ENCODE results near the gene MEGF11.

The MEGF11 gene

DNA sequence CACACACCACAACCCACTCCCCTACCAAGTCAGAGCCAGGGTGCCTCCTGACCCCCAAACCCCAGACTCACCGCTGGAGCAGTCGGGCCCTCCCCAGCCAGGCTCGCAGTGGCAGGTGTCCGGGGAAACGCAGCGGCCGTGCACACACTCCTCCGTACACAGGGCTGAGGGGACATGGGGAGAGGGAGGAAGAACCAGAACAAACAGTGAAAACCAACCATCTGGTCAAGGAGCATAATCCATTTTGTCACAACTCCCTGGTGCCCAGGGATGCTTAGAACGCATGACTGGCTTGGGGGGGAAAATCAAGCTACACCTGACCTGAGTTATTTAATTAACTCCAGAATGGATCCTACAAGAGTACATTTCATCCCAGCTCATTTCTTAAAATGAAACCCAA lies 159.2 kb downstream of the MEGF11 start:
- no peak for DNase-seq (ENCODE audit: low read depth, low spot score)

DNA sequence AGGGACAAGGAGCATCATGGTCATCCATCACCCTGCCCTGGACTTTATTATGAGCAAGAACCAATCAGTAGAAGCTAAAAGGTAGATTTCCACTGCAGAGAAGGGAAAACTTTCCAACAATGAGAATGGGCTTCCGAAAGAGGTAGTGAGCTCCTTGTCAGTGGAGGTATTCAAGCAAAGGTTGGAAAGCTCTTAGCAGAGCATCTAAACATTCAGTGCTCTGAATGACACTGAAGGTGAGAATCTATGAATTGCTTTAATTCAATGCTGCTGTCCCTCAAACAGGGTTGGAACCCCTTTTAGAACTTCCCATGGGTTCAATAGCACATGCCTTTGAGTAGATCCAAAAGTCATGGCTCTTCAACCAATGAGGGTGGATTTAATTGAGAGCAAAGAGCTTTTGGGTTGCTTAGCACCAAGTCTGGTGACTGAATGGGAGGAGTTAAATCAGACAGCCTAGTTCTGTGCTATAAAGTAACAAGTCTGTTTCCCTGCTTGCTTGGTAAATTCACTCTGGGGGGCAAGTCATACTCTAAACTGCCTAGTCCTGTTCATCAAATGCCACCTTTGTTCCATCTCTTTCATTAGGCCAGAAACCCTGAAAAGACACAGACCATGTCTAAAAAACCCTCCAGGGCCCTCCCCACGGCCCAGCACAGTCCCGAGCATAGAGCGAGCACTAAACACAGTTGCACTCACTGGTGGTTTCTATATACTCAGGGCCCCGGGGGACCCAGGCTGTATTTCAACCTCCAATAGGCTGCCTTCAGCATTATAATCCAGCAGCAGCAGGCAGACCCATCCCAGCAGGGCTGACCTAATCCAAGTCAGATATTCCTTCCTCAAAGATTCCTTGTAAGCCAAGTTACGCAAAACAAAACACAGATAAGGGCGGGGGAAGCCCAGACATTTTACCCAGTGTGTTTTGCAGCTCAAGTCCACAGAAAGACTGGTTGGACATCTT lies 161.2 kb downstream of the MEGF11 start:
- no peak for DNase-seq (ENCODE audit: low read depth, low spot score)

DNA sequence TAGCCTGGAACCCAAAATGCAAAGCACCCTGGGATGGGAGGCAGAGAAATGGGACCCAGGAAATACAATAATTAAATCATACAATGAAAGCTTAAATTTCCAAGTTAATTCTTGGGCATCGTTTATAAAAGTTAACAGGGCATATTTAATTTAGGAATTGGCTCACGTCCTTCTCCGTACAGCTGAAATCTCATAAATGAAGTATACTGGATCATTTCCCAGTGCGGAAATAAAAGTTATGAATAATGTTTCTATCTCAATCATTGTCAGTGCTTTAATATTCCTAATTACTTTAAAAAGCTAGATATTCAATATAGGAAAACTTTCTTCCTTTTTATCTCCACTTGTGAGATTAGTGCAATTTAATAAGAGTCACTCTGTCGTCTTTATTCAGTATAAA lies 164.0 kb downstream of the MEGF11 start:
- DNase-seq (ENCODE audit: low read depth, low spot score) = no peak

DNA sequence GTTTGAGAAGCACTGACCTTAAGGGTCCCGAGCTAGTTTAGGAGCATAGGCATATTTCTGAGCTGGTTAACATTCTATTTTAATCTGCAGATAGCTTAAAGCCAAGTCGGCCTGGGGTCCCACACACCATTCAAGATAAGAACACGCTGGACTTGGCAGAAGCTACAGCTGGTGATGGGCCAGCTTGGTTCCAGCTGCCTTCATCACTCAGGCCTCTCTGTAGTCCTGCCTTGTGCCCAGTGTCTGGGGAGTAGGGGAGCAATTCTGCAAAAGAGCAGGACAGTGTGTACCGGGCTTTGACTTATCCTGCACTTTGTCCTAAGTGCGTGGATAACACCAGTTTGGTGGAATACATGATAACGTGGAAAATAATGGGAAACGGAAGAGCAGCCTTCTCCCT lies 164.5 kb downstream of the MEGF11 start:
- DNase-seq (ENCODE audit: low read depth, low spot score) = peak; percentile 14

DNA sequence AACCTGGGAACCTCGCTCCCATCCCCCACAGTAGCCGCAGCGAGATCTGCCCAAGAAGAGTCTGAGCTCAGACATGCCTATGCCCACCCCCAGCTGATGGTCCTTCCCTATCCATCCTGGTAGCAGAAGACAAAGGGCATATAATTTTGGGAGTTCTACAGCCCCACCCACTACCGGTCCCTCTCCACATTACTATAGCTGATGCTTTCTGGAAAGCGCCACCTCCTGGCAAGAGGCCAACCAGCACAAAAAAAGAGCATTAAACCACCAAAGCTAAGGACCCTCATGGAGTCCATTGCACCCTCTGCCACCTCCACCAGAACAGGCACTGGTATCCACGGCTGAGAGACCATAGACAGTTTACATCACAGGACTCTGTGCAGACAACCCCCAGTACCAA lies 168.4 kb downstream of the MEGF11 start:
- DNase-seq (ENCODE audit: low read depth, low spot score) = no peak

DNA sequence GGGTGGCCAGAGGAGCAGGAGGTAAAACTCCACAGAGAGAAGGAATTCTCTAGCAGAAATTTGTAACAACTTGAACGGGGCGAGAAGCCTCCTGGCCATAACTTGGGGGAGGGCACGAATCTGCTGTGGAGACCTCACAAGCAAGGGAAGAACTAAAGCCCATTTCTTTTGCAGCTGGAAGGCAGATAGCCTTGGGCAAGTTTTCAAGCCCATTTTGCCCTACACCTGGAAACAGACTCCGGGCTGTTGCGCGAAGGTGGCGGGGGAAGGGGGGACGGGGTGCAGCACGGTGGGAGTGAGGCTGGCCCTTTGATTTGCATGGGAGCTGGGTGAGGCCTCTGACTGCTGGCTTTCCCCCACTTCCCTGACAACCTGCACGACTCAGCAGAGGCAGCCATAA lies 168.8 kb downstream of the MEGF11 start:
- no peak for DNase-seq (ENCODE audit: low read depth, low spot score)

DNA sequence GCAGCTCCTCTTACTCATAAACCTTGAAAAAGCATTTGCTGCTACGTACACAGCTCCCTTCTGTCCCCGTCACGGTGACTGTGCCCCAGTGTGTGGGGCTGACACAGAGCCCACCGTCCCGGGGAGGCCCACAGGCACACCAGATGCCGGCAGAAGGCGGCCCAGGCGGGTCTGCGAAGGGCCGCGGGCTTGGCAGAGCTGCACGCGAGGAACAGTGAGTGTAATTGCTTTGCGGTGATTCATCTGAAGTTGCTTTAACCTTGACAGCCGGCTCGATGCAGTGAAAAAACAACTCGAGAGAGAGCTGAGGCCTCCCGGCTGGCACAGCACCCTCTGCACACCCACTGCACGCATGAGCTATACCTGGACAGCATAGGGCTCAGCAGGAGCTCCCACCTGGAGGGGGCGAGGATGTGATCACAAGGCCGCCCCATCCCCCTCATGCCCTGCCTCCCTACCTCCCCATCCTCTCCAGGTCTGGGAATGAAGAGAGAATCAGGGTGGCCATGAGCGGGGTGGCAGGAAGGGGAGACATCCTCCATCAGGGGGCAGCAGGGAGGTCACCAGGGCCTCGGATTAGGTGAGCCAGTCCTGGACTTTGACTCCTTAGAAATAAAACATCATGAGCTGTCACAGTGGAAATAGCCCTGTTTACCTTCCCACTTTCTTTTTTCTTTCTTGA lies 172.7 kb downstream of the MEGF11 start:
- DNase-seq (ENCODE audit: low read depth, low spot score) = peak; percentile 92

DNA sequence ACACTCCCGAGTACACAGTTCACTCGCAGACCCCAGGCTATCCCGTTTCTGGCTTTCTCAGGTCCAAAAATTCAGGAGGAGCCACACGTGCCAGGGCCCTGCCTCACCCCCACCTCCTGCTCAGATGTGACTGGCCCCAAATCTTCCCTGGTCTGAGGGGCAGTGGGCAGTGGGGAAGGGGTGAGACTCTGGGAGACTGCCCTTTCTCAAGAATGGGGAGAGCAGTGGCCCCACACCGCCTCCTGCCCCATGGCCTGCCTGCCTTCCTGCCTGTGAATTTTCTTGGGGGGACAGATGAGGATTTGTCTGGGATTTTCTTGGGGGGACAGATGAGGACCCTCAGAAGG lies 174.6 kb downstream of the MEGF11 start:
- no peak for DNase-seq (ENCODE audit: low read depth, low spot score)

DNA sequence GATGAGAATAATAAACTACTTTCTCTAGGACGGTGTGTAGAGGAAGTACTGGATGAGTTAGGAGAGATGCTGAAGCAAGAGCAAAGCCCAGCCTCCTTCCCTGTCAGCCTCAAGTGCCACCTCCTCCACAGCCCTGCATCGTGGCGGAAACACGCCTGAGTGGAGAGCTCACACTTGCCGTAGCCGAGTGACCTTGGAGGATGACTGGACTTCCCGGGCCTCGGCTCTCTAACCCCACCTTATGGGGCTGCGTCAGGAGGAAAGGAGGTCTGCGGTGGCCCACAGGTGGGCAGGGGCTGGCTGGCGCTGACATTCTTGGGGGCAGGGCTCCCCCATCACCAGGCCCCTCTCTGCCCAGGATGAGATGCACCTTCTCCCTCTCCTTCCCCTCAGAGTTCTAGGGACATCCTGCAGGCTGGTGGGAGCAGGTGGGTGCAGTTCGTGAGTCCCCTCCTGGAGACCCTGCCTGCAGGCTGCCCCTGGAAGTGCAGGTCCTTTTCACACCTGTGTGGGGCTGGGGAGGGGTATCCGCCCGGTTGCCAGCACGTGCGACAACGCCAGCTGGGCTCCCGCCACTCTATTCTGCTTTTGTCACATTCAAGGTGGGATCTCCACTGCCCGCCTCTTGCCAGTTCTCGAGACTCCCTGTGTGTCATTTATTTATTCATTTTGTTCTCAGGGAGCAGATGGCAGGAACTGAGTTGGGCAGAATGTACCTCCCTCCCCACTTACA lies 175.2 kb downstream of the MEGF11 start:
- no peak for DNase-seq (ENCODE audit: low read depth, low spot score)

DNA sequence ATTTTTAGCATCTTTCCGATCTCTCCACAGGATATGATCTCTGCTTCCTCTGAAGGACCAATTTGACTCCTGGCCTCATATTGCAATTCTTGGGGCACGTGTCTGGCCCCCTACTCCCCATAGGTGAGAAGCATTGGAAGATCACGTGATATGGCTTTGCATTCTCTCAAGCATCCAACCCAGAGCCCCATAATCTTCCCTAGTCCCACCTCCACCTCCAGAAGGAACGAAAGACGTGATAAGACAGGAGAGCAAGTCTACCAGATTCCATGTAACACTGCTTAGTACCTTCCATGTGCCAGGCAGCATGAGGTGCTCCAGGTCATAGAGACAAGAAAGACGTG lies 176.3 kb downstream of the MEGF11 start:
- DNase-seq (ENCODE audit: low read depth, low spot score) = no peak

DNA sequence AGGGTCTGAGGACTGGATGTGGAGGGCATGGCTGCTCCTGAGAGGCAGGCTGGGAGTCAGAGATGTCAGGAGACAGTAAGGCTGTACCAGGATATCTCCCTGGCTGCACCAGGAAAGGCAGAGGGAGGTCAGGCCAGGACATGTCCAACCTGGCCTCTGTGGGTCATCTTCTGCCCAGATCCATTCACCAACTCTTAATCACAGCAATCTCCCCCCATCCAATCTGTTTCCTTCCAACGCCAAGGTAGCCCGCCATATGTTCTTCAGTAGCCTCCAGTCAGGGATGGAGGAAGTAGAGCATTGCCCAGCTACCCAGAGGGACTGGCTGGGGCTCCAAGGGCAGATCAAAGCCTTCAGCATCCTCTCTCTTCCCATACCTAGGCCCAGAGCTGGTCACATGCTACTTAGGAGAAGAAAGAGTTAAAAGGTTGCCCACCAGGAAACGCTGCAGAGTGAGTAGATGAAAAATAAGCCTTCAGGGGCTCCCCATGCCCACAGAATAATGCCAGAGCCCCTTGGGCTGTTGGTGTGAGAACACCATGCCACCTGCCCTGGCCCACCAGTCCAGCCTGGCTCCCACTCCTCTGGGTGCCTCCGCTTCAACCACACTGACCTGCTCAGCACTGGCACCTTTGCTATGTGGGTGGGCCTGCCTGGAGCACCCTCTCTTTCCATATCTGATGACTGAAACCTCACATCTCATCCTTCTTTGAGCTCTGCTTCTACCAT lies 176.8 kb downstream of the MEGF11 start:
- DNase-seq (ENCODE audit: low read depth, low spot score) = no peak

DNA sequence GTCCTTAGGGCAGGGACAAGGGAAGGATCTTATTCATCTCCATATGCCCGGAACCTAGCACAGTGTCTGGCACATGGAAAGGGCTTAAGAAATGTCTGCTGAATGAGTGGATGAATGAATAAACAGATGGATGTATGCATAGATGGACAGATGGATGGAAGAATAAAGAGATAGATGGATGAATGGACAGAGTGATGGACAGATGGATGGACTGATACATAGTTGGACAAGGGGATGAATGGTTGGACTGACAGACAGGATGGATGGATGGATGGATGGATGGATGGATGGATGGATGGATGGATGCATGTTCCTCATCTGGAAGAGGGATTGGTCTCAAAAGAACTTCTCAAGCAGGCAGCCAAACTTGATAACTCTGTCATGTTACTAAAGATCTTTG lies 177.6 kb downstream of the MEGF11 start:
- no peak for DNase-seq (ENCODE audit: low read depth, low spot score)

DNA sequence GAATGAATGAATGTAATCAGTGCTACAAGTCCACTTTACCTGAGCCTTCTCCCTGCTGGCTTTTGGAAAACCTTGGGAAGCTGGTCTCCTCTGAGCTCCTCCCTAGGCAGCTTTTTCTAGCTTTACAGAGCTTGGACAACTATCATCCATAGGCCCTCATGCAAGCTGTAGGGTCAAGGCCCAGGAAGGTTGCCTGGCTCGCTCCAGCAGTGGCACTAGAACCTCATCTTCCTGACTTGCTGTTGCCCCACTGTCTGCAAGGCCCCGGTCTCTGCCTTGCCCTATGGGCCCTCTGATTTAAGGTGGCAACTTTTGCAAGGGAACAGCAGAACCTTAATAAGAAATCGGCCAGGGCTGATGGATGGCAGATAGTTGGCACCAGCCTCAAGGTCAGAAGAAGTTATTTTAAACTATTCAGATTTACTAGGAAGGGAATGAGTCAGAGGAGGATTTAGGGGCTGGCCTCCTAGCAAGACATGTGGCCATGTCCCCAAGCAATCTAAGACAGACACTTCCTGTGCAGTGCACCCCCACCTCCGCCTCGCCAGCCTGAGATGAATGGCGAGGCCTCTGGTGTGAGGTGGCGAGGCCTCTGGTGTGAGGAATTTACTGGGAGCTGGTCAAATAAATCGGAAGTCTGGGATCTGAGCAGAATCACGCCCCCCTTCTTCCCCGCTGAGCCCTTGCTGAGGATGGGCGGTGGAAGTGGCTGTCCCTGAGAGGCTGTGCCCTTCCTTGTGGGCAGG lies 180.8 kb downstream of the MEGF11 start:
- DNase-seq (ENCODE audit: low read depth, low spot score) = peak; percentile 66

DNA sequence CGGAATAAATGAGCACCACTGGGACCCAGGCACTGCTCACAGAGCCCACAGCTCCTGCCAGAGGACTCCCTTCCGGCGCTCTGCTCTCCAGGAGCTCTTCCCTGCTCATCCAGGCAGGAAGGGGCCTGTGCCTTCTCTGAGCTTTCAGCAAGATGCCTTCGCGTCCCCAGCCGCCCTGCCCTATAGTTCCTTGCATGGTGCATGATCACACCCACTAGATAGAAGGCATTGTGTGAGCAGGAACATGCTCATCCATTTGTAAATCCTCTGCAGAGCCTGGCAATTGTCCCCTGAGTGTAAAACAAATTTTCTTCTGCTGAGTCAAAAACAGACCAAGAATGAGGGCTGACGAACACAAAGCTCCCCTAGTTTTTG lies 181.6 kb downstream of the MEGF11 start:
- DNase-seq (ENCODE audit: low read depth, low spot score) = peak; percentile 50

DNA sequence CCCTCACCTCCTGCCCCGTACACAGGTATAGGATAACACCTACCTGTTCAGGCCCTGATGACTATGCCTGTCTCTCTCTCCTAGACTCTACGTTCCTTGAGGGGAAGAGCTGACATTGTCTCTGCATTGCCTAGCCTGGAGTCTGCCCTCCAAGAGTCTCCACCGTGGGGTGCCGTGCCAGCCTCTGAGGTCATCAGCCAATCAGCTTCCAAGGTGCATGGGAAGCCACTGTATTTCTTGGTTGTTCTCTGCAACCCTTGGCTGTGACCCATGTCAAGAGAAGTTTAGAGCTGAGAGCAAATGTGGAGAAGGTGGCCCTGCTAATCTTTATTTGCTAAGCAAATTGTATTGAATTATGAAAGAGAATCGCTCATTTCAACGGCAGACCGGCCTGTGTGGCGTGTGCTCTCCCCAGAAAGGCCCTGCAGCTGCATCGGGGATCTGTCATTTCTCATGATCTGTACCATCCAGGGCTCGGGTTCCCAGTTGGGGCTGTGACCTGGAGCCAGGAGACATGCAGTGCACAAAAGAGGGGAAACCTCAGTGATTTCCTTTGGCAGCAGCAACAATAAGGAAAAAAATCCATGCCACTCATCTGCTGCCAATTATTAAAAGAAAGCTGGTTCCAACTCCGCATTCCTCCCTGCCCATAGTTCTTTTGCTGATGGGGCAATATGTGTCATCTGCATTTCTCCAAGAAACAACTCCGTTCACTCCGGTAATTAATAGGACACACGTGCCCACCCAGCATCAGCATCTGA lies 182.2 kb downstream of the MEGF11 start:
- peak; percentile 45 for DNase-seq (ENCODE audit: low read depth, low spot score)

DNA sequence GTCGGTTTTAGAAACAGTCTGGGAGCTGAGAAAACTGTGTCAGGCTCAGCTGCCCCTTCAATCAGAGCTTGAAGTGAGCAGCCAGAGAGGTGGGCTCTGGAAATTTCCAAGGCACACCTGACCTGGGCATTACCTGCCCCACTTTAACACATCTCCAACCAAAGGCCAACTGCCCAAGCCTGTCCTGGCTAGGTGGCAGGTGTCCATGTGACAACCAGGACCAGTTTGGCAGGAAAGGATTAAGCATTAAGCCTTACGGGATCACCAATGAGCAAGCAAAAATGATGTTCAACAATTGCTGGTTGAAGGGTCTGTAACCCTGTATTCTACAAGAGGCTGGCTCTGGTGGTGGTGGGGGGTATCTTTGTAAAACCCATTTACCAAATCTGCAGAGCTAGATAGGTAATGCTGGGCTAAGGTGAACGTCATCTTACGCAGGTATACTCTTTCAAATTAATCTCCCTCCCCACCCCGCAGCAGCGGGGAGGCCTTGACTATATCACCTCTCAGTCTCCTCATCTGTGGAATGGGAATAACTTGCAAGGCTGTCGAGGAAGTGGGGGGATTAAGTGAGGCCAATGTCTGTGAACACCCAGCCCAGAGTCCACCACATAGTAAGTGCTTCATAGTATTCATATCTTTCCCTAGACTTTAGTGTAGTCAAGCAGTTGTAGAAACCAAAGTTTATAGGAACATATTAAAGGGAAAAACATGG lies 183.2 kb downstream of the MEGF11 start:
- no peak for DNase-seq (ENCODE audit: low read depth, low spot score)

DNA sequence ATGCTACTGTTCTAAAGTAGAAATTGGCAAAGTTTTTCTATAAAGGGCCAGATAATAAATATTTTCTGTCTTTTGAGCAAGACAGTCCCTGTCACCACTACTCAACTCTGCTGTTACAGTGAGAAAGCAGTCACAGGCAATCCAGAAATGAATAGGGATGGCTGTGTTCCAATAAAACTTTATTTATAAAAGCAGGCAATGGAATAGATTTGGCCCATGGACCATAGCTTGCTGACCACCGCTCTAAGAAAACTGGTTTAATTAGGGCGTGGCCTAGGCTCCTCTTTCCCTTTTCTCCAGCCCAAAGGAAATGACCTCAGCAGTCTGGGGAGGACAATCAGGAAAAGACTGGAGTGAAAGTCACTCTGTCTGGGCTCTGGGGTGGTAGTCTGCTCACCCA lies 183.8 kb downstream of the MEGF11 start:
- DNase-seq (ENCODE audit: low read depth, low spot score) = no peak

DNA sequence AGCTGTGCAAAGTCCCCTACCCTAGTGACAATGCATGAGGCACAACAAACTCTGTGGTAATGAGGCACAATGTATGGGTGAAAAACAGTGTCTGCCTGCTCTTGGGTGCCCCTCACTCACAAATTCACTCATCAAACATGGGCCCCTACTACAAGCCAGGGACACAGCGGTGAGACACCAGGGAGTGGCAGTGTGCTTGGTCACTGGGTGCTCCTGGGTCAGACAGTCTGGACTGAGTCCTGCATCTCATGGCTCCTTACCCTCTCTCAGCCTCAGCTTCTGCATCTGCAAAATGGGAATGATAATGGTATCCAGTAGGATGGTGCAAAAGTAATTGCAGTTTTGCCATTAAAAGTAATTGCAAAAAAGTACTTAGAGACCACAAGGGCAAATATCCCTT lies 184.7 kb downstream of the MEGF11 start:
- DNase-seq (ENCODE audit: low read depth, low spot score) = no peak

DNA sequence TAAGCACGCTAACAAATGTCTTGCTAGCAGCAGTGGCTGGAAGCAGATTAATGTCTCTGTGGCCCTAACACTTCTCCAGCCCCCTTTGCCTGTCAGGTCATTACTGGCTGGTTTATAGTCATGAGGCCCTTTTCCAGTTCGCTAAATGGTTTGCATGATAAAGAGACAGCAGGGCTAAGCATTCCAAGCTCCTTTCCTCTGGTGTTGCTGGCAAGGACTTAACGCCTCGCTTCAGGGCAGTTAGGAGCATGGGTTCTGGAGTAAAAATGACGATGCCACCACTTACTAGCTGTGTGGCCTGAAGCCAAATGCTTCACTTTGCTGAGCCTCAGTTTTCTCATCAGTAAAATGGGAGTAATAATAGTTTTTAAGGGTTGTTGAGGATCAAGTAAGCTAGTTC lies 185.9 kb downstream of the MEGF11 start:
- peak; percentile 13 for DNase-seq (ENCODE audit: low read depth, low spot score)

DNA sequence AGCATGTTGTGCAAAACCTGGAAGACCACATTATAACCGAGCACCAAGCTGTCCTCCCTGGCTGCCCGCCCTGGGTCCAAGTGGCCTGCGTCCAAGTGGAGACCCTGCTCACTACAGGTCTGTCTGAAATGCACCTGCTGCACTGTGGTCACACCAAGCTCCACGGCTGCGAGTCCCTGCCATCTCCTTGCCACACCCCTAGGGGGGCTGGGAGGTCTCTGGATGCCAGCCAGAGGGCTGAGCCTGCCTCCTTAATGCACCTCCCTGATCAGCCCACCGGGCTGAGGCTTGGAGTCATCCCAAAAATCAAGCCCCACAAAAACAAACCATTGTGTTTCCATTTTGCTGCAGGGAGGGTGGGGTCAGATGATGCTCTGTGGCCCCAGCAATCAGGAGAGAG lies 187.1 kb downstream of the MEGF11 start:
- DNase-seq (ENCODE audit: low read depth, low spot score) = no peak
